Thoracic aorta (tissue), 2 donors: ENCODE data around the gene MLPH. TPM values are rescaled to one million over a fixed set of nuclear protein-coding genes. Genes with fewer than 3 reads are reported as not detected.

Experiments
- ATAC-seq: fragments of 150-250 bp; one replicate; pipeline ENCODE4 v1.8.0; 2017; ENCODE audit warnings: low read depth; ENCODE audit not compliant: insufficient number of reproducible peaks, low FRiP score
- DNase-seq: peaks from one replicate; pipeline ENCODE4 v3.0.0-alpha.2; 2020; ENCODE audit warnings: low spot score
- H3K27ac ChIP-seq, 2 donors: fragments of 200-600 bp; sonication (generic); 1 replicate in 1 of 2; 2 replicates in 1 of 2; pipeline ENCODE4 v1.5.1; 2016; ENCODE audit warnings: mild to moderate bottlenecking in 2 of 2, moderate library complexity in 2 of 2
- H3K27me3 ChIP-seq: fragments of 200-600 bp; sonication (generic); replicated peaks from 2 replicates; pipeline ENCODE4 v1.6.0; 2016; ENCODE audit warnings: mild to moderate bottlenecking; ENCODE audit not compliant: insufficient read depth
- H3K36me3 ChIP-seq: fragments of 200-600 bp; sonication (generic); one replicate; pipeline ENCODE4 v1.5.1; 2016
- H3K4me1 ChIP-seq, 2 donors: fragments of 200-600 bp; sonication (generic); 1 replicate in 1 of 2; 2 replicates in 1 of 2; pipeline versions ENCODE4 v1.5.1 to v1.6.0; 2016; ENCODE audit warnings: low read depth in 2 of 2, mild to moderate bottlenecking in 1 of 2; ENCODE audit not compliant: control insufficient read depth in 1 of 2
- H3K4me3 ChIP-seq: fragments of 200-600 bp; sonication (generic); 2 replicates; pipeline ENCODE4 v1.5.1; 2016; ENCODE audit warnings: mild to moderate bottlenecking
- H3K9me3 ChIP-seq: fragments of 200-600 bp; sonication (generic); 2 replicates; pipeline ENCODE4 v1.5.1; 2016
- total RNA-seq, 2 donors: library from RNA; depleted of rRNA; stranded (reverse); fragments of >200 nt; gene quantifications; one replicate each; pipeline versions ENCODE4 v1.1.0 to v1.2.3, GENCODE V29; 2016
- TF ChIP-seq, protein P1 (sequence below): fragments of 200-600 bp; sonication (generic); IDR thresholded peaks from one replicate; pipeline ENCODE4 v1.5.1; 2019; ENCODE audit warnings: antibody characterized with exemption

Gene MLPH
- total RNA-seq, 2 donors from 2014 or later, result 2.0 to 7.4 TPM

DNA sequence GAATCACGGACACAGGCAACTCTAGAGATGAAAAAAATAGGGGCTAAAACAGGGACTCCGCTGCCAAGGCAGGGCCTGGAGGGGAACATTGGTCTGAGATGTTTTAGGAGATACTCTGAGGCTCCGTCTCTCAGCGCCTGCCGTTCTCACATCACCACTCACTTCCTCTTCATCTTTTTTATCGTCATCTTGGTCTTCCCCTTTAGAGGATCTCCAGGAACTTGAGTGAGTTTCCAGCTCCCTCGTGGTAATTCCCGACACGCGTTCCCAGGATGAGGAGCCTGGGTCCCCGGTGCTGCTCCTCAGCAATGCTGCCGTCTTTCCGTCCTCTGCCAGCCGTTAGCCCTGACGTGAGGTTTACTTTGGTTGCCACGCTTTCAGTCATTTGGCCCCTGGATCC, 16.1 kb downstream of the MLPH start:
- no peak overlapping the region for H3K4me3 ChIP-seq
- no peak overlapping the region for H3K27ac ChIP-seq
- no peaks in the 10 kb centered on the region for H3K36me3 ChIP-seq
- TF ChIP-seq, protein P1, sequence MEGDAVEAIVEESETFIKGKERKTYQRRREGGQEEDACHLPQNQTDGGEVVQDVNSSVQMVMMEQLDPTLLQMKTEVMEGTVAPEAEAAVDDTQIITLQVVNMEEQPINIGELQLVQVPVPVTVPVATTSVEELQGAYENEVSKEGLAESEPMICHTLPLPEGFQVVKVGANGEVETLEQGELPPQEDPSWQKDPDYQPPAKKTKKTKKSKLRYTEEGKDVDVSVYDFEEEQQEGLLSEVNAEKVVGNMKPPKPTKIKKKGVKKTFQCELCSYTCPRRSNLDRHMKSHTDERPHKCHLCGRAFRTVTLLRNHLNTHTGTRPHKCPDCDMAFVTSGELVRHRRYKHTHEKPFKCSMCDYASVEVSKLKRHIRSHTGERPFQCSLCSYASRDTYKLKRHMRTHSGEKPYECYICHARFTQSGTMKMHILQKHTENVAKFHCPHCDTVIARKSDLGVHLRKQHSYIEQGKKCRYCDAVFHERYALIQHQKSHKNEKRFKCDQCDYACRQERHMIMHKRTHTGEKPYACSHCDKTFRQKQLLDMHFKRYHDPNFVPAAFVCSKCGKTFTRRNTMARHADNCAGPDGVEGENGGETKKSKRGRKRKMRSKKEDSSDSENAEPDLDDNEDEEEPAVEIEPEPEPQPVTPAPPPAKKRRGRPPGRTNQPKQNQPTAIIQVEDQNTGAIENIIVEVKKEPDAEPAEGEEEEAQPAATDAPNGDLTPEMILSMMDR, result no peak
- DNase-seq (no peak), ATAC-seq (no peak)
- H3K4me1 ChIP-seq, result peaks cover 11 to 12% of the 10 kb centered on the region in 2 donors
- no peaks in the 10 kb centered on the region for H3K9me3 ChIP-seq
- H3K27me3 ChIP-seq, result no peaks in the 10 kb centered on the region

DNA sequence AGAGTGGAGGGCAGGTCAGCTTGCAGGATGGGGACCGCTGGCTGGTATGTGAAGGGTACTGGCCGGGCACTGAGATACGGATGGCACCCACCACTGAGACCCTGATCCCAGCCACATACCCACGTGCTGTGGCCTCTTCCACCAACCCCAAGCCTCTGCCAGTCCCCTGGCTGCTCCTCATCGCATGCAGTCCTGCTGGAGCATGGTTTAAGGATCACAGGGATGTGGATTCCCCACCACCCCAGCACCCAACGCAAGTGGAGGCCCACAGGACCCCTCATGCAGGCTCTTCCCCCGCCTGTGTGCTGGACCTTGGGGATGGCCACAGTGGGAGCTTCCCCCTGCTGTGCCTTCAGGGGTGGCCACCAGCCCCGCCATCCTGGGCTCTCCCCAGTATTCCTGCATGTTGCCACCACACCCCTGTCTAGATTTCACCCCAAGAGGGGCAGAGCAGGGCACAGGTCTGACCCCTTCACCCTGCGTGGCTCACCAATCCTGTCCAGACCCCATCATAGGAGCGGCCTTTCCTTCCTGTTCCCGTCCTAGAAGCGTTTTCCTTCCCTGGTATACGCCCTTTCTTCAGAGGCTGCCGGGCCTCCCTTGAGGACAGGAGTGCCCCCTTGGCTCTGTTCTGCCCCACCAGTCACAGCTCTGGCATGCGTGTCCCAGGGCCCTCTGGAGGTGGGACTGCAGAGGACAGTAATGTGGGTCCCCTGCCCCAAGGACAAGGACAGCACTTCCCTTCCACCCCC, 18.3 kb downstream of the MLPH start:
- Histone ChIP-seq H3K9me3 (no peaks in the 10 kb centered on the region), H3K4me1 (peaks cover 11 to 12% of the 10 kb centered on the region in 2 donors), H3K27me3 (no peaks in the 10 kb centered on the region), H3K36me3 (no peaks in the 10 kb centered on the region), H3K27ac (no peak overlapping the region), H3K4me3 (no peak overlapping the region)
- DNase-seq, result no peak
- TF ChIP-seq, protein P1, result no peak
- ATAC-seq, result no peak

DNA sequence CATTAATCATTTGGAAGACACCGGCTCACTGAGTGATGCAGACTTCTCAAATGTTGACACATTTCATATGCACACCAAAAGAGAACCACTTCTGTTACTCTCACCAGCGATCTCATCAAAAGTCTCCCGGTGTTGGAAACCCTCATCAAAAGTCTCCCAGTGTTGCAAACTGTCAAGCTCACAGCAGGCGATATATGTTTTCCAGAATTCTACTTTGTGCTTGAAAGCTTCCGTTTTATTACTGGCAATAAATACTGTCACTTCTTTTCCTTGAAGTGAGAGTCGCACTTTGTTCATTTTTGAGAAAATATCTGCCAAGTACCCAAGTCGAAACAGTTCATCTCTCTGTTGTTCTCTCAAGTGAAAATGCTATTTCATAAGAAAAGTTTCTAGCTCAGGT, 20.5 kb downstream of the MLPH start:
- Histone ChIP-seq H3K4me3 (no peak overlapping the region), H3K27ac (no peak overlapping the region), H3K4me1 (peaks cover 4 to 5% of the 10 kb centered on the region in 2 donors), H3K27me3 (no peaks in the 10 kb centered on the region), H3K36me3 (no peaks in the 10 kb centered on the region), H3K9me3 (no peaks in the 10 kb centered on the region)
- DNase-seq, result no peak
- TF ChIP-seq, protein P1, result no peak
- ATAC-seq, result no peak

DNA sequence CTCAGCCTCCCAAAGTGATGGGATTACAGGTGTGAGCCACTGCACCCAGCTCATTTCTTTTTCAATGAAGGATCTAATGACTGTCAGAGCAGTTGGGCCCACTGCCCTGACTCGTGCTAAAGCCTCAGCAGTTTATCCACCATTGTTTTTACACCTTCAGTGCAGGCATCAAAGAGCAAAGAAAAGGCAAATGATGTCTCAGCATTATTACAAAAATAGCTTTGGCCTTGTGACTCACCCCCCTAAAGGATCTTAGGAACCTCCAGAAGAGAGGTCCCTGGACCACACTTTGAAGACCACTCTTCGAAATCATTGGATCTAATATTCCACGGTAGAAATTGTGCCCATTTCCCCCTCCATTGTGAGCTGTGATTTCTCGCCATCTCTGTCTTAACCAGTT, 21.3 kb downstream of the MLPH start:
- Histone ChIP-seq H3K27me3 (no peaks in the 10 kb centered on the region), H3K9me3 (no peaks in the 10 kb centered on the region), H3K4me1 (no peaks in the 10 kb centered on the region), H3K4me3 (no peak overlapping the region), H3K36me3 (no peaks in the 10 kb centered on the region), H3K27ac (no peak overlapping the region)
- ATAC-seq, result no peak
- no peak for DNase-seq
- TF ChIP-seq, protein P1, result no peak

DNA sequence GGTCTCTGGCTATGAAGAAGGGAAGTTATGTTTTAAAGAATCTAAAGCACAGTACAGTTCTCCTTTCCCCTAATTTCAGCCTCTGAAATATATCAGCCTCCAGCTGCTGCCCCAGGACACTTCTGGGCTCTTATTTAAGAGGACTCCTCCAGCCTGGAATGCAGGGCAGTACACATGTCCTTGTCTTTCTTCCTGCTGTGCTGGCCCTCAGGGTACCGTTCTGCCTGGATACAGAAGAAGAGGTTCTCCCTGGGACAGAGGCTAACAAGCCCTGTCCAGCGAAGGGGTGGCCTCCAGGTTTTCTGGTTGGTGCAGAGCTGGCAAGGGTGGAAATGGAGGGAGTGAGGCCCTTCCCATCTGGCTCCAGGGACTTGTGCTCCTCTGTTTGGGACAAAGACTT, 22.1 kb downstream of the MLPH start:
- no peak for DNase-seq
- H3K27me3 ChIP-seq, result no peaks in the 10 kb centered on the region
- no peaks in the 10 kb centered on the region for H3K4me1 ChIP-seq
- ATAC-seq, result no peak
- TF ChIP-seq, protein P1, result no peak
- no peaks in the 10 kb centered on the region for H3K36me3 ChIP-seq
- H3K27ac ChIP-seq, result no peak overlapping the region
- no peak overlapping the region for H3K4me3 ChIP-seq
- no peaks in the 10 kb centered on the region for H3K9me3 ChIP-seq
